OCI-LY7 (cell line): Measurements from ENCODE around the gene ASB7. TPM values are rescaled to one million over a fixed set of nuclear protein-coding genes. Genes with fewer than 3 reads are reported as not detected.

ENCODE experiments used
- BruUV-seq: library from RNA; stranded (reverse); fragments of 400-500 nt; replicated peaks from 2 replicates; lab custom pipeline; 2021; lab: Mats Ljungman, UMichigan
- CTCF ChIA-PET: fragments of 300-600 bp; sonication (Branson Sonifier 250); formaldehyde crosslinking; loops from one replicate; lab custom pipeline; 2022; ENCODE audit warnings: antibody characterized with exemption; ENCODE audit not compliant: unreplicated experiment; lab: Charles Lee
- POLR2A ChIA-PET: fragments of 300-600 bp; sonication (Branson Sonifier 250); formaldehyde crosslinking; loops from one replicate; lab custom pipeline; 2022; ENCODE audit warnings: antibody characterized with exemption; lab: Charles Lee
- DNase-seq: peaks from one replicate; pipeline ENCODE4 v3.0.0-alpha.2; 2015; ENCODE audit warnings: low spot score
- H2AFZ ChIP-seq: fragments of 200-600 bp; sonication (generic), shearing (Covaris generic); 2 replicates; pipeline ENCODE4 v1.6.1; 2014; ENCODE audit warnings: mild to moderate bottlenecking, antibody characterized with exemption, low read length, moderate library complexity
- H3K27ac ChIP-seq: fragments of 200-600 bp; sonication (generic); 2 replicates; pipeline ENCODE4 v1.5.1; 2014; ENCODE audit warnings: mixed run types, low read depth, mild to moderate bottlenecking, moderate library complexity, low read length, inconsistent platforms; ENCODE audit not compliant: poor library complexity, severe bottlenecking
- H3K36me3 ChIP-seq: fragments of 200-600 bp; sonication (generic); 2 replicates; pipeline ENCODE4 v1.6.1; 2014; ENCODE audit warnings: mild to moderate bottlenecking, antibody characterized with exemption, low read length, moderate library complexity, mixed read lengths; ENCODE audit not compliant: insufficient read depth
- H3K4me1 ChIP-seq: fragments of 200-600 bp; sonication (generic); 2 replicates; pipeline ENCODE4 v1.5.1; 2014; ENCODE audit warnings: mild to moderate bottlenecking, low read length; ENCODE audit not compliant: insufficient read depth, poor library complexity, severe bottlenecking
- H3K4me2 ChIP-seq: fragments of 200-600 bp; sonication (generic); 2 replicates; pipeline ENCODE4 v1.6.1; 2014; ENCODE audit warnings: mild to moderate bottlenecking, low read length
- H3K4me3 ChIP-seq: fragments of 200-600 bp; sonication (generic); 2 replicates; pipeline ENCODE4 v1.5.1; 2014; ENCODE audit warnings: mild to moderate bottlenecking, low read depth, low read length; ENCODE audit not compliant: poor library complexity, severe bottlenecking
- H3K79me2 ChIP-seq: fragments of 200-600 bp; sonication (generic); 2 replicates; pipeline ENCODE4 v1.6.1; 2016; ENCODE audit warnings: low read depth, mild to moderate bottlenecking, low read length, moderate library complexity, mixed read lengths; ENCODE audit not compliant: insufficient read depth
- H3K9me2 ChIP-seq: fragments of 200-600 bp; sonication (generic); 2 replicates; pipeline ENCODE4 v1.6.1; 2016; ENCODE audit warnings: mild to moderate bottlenecking, low read length, mixed read lengths; ENCODE audit not compliant: insufficient read depth
- H3K9me3 ChIP-seq: fragments of 200-600 bp; sonication (generic); 2 replicates; pipeline ENCODE4 v1.6.1; 2014; ENCODE audit warnings: mild to moderate bottlenecking, mixed run types, low read length, mixed read lengths
- H4K20me1 ChIP-seq: fragments of 200-600 bp; sonication (generic); 2 replicates; pipeline ENCODE4 v1.6.1; 2014; ENCODE audit warnings: mild to moderate bottlenecking, antibody characterized with exemption, low read length, moderate library complexity, mixed read lengths; ENCODE audit not compliant: insufficient read depth
- CTCF ChIP-seq: fragments of 200-600 bp; sonication (generic); conservative IDR thresholded peaks from 2 replicates; pipeline ENCODE4 v1.5.1; 2014; ENCODE audit warnings: mild to moderate bottlenecking, antibody characterized with exemption, low read length, moderate library complexity, mixed read lengths
- EZH2phosphoT487 ChIP-seq: fragments of 200-600 bp; sonication (generic); IDR thresholded peaks from 2 replicates; pipeline ENCODE4 v1.6.1; 2018; ENCODE audit warnings: low read depth, borderline replicate concordance, mild to moderate bottlenecking, mixed run types, antibody characterized with exemption, low read length, moderate library complexity, mixed read lengths
- intact Hi-C: fragments of 100-400 bp; cut with micrococcal nuclease; formaldehyde crosslinking; loops from one replicate; pipeline ENCODE4 v1.10.0; 2022; ENCODE audit not compliant: unreplicated experiment
- total RNA-seq, 2 experiments: library from RNA; depleted of rRNA in 1 of 2; stranded (reverse); fragments of >200 nt in 1 of 2; shearing (Covaris generic) in 1 of 2; gene quantifications; 2 replicates each; pipeline ENCODE4 v1.2.3, GENCODE V29; 2014 to 2022

Gene ASB7
- total RNA-seq, 2 experiments from 2014 or later: 10.9 to 15.2 TPM

GRCh38 chr15:100683434-100683833, 81.0 kb downstream of the ASB7 start:
- Histone ChIP-seq H3K36me3 (no peaks in the 10 kb centered on the region), H3K27ac (no peak overlapping the region), H3K9me2 (no peaks in the 10 kb centered on the region), H3K79me2 (no peaks in the 10 kb centered on the region), H2AFZ (no peak overlapping the region), H3K4me2 (no peak overlapping the region), H3K9me3 (no peaks in the 10 kb centered on the region), H3K4me1 (no peaks in the 10 kb centered on the region), H3K4me3 (no peak overlapping the region), H4K20me1 (no peaks in the 10 kb centered on the region)
- no peak for DNase-seq
- POLR2A ChIA-PET: no interaction called here
- intact Hi-C loops: no loop called here
- no TSS peak for BruUV-seq
- TF ChIP-seq CTCF: no peak
- TF ChIP-seq EZH2phosphoT487: no peak
- CTCF ChIA-PET: no interaction called here

- CTCF ChIA-PET: no interaction called here
- POLR2A ChIA-PET: no interaction called here
- no peaks in the 10 kb centered on the region for H3K79me2 ChIP-seq
- no peak overlapping the region for H3K4me2 ChIP-seq
- BruUV-seq: no TSS peak
- H3K4me3 ChIP-seq: no peak overlapping the region
- H3K27ac ChIP-seq: no peak overlapping the region
- no peaks in the 10 kb centered on the region for H3K9me2 ChIP-seq
- no peaks in the 10 kb centered on the region for H3K4me1 ChIP-seq
- no peak overlapping the region for H2AFZ ChIP-seq
- no peaks in the 10 kb centered on the region for H3K36me3 ChIP-seq
- no peaks in the 10 kb centered on the region for H3K9me3 ChIP-seq
- TF ChIP-seq CTCF: no peak
- TF ChIP-seq EZH2phosphoT487: no peak
- DNase-seq: no peak
- H4K20me1 ChIP-seq: no peaks in the 10 kb centered on the region
- intact Hi-C loops: no loop called here
Observed at GRCh38 chr15:100684591-100684990, 82.2 kb downstream of the ASB7 start.

- no TSS peak for BruUV-seq
- H3K4me3 ChIP-seq: no peak overlapping the region
- no peaks in the 10 kb centered on the region for H3K9me2 ChIP-seq
- no peaks in the 10 kb centered on the region for H3K9me3 ChIP-seq
- no peak overlapping the region for H2AFZ ChIP-seq
- no peak for TF ChIP-seq EZH2phosphoT487
- TF ChIP-seq CTCF: no peak
- DNase-seq: no peak
- intact Hi-C loops: no loop called here
- H3K4me2 ChIP-seq: no peak overlapping the region
- H3K4me1 ChIP-seq: no peaks in the 10 kb centered on the region
- H3K79me2 ChIP-seq: no peaks in the 10 kb centered on the region
- ChIA-PET CTCF (no interaction called here), POLR2A (no interaction called here)
- no peaks in the 10 kb centered on the region for H3K36me3 ChIP-seq
- no peaks in the 10 kb centered on the region for H4K20me1 ChIP-seq
- H3K27ac ChIP-seq: no peak overlapping the region
Observed at GRCh38 chr15:100686021-100686724, 83.8 kb downstream of the ASB7 start.
